AG10803 (cell line): ENCODE results near the gene ITGAV.
A peak's percentile ranks its signal among the peaks of the same experiment; 100 is the strongest.

ENCODE experiments used
- DNase-seq: peaks from one replicate; pipeline ENCODE4 v3.0.0; 2010; ENCODE audit warnings: low read depth
- H3K4me3 ChIP-seq: 2 replicates; pipeline ENCODE4 v1.5.1; 2011; ENCODE audit warnings: mild to moderate bottlenecking, low read length, control low read depth
- TF ChIP-seq, protein P1 (sequence below): conservative IDR thresholded peaks from 2 replicates; pipeline ENCODE4 v1.5.1; 2011; ENCODE audit warnings: mild to moderate bottlenecking, low read length, control low read depth, inconsistent platforms

ITGAV gene

DNA sequence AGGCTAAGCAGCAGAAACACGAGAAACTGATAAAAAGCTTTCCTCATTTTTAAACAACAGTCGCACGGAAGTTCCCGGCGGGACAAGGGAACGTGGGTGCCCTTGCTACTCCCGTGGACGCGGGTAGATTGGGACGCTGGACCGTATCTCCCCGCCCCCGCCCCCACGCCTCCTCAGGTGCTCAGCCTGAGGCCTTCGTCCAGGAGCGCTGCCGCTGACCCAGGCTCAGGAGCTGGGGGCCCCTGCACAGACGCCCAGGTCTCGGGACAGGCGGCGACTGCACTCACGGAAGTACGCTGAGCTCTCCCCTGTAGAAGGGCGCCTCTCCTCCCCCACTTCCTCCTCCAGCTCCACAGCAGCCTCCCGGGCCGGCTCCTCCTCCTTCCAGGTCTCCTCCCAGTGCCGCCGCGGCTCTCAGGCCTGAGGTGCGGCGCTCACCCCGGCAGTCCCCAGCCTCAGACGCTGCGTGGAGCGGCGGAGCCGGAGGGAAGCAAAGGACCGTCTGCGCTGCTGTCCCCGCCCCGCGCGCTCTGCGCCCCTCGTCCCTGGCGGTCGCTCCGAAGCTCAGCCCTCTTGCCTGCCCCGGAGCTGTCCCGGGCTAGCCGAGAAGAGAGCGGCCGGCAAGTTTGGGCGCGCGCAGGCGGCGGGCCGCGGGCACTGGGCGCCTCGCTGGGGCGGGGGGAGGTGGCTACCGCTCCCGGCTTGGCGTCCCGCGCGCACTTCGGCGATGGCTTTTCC is at the start of gene ITGAV:
ITGAV (plus strand) TSS at position 445 of the 738 bp plus-strand sequence; CDS start at position 728, 283 bp downstream.
- TF ChIP-seq, protein P1, sequence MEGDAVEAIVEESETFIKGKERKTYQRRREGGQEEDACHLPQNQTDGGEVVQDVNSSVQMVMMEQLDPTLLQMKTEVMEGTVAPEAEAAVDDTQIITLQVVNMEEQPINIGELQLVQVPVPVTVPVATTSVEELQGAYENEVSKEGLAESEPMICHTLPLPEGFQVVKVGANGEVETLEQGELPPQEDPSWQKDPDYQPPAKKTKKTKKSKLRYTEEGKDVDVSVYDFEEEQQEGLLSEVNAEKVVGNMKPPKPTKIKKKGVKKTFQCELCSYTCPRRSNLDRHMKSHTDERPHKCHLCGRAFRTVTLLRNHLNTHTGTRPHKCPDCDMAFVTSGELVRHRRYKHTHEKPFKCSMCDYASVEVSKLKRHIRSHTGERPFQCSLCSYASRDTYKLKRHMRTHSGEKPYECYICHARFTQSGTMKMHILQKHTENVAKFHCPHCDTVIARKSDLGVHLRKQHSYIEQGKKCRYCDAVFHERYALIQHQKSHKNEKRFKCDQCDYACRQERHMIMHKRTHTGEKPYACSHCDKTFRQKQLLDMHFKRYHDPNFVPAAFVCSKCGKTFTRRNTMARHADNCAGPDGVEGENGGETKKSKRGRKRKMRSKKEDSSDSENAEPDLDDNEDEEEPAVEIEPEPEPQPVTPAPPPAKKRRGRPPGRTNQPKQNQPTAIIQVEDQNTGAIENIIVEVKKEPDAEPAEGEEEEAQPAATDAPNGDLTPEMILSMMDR, result no peak
- DNase-seq, result peak; percentile 87
- H3K4me3 ChIP-seq, result peak within 1 kb of the TSS; percentile 91

DNA sequence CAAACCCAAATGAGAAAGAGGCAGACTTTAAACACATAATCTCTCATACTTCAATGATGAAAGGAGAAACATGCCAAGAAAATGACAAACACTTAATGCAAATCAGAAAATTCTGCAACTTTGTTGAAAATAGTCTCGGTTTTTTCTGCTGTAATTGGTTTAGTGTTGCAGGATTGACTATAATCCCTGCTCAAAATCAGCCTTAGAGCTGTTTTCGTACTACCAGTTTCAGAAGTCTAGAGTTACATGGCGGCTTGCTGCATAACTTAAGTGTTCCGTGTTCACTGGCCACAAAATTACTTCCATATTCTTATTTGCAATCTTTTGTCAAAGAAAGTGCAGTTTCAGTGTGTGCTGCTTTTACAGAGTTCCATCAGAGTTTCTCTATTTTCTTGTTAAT is 48.9 kb upstream of the ITGAV start:
- no peak overlapping the region for H3K4me3 ChIP-seq
- TF ChIP-seq, protein P1, result no peak
- DNase-seq, result peak; percentile 69

DNA sequence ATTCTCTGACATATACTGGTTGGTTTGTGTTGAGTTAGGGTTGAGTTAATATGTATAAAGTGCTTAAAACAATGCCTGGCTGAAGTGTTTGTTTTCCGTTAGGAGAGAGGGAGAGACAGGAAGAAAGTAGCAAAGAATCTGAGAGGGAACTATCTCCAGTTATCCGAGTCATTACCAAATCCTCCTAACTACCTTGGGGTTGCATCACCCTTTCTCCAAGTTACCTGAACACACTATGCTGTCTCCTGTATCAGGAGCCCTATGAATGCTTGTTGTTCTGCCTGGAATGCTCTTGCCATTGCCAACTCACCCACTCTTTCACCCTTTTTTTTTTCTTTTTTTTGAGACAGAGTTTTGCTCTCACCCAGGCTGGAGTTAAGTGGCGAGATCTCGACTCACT is 47.9 kb upstream of the ITGAV start:
- TF ChIP-seq, protein P1, result no peak

DNA sequence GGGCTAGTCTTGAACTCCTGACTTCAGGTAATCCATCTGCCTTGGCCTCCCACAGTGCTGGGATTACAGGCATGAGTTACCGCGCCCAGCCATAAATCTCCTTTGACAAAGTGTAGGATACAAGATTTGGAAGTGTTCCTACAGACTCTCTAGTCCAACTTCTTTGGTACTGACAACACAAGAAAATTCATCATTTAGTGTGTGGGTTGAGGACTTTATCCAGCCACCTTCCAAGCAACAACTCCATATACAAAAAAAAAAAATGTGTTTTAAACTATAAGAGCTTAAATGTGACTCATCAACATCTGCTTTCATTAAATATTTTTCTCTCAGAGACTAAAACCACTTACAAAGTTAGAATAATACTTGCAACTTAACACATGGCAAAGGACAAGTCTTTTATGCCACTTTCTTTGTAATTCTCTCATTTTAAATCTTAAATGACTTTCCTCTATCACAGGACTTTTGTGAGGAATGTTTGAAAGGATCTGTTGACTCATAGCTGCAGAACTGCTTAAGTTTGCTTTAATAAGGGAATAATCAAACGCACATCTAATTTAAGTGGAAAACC is 46.2 kb upstream of the ITGAV start:
- TF ChIP-seq, protein P1, result no peak
- H3K4me3 ChIP-seq, result peak overlapping the region; percentile 11; the same call in 1 of the 2 replicates
- DNase-seq, result peak; percentile 82

More for the DNA sequence above, 47.9 kb upstream of the ITGAV start:
- no peak overlapping the region for H3K4me3 ChIP-seq
- DNase-seq, result no peak

DNA sequence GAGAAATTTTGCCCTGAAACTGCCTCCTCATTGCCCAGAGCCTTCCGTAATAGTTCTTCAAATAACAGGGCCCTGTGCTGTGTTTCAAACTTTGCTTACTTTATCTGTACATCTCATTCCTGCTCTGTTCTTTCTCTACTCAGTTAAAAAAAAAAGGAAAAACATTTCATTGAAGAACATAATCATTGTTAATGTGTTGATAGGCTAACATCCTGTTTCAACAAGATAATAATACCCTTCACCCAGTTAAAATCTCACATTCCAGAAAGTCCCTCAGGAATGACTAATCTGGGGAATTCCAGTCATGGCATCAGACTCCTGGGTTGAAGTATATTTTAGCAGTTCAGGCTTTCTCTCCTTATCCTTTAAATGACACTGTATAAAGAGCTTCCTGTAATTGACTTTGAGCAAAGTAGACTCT is 45.6 kb upstream of the ITGAV start:
- TF ChIP-seq, protein P1, result no peak
- H3K4me3 ChIP-seq, result peak overlapping the region; percentile 11; the same call in 1 of the 2 replicates
- DNase-seq, result peak; percentile 80

DNA sequence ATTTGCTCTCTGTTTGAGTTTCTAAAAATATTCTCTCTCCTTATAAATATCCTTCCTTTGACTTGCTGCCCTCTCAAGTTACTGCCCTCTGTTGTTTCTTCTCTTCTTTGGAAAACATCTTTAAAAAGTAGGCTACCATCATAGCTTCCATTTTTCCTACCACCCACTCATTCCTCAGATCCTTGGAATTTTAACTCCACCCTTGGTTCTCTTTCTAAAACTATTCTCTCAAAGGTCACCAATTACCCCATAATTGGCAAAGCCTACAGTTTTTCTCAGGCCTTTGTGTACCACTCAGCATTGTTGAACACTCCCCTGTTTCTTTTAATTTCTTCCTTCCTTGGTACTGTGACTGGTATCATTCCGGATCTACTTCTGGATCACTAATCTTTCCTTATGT is 43.0 kb upstream of the ITGAV start:
- peak; percentile 64 for DNase-seq
- no peak overlapping the region for H3K4me3 ChIP-seq
- TF ChIP-seq, protein P1, result no peak
